Psoas muscle (tissue), 8 donors: ENCODE data around the gene EFCAB10. TPM values are rescaled to one million over a fixed set of nuclear protein-coding genes. Genes with fewer than 3 reads are reported as not detected.

ENCODE experiments used
- ATAC-seq, 4 donors: fragments of 200-7000 bp; cut with Tn5 transposase; one replicate each; pipeline ENCODE4 v1.9.1; 2020; ENCODE audit warnings: moderate library complexity in 3 of 4, mild to moderate bottlenecking in 2 of 4
- DNase-seq, 2 donors: peaks; one replicate each; pipeline ENCODE4 v3.0.0-alpha.2; 2020
- H3K27ac ChIP-seq: fragments of 200-600 bp; one replicate; pipeline ENCODE4 v1.8.0; 2022
- H3K27me3 ChIP-seq, 3 donors: fragments of 200-600 bp in 1 of 3; one replicate each; pipeline versions ENCODE4 v1.6.1 to v1.8.0; 2013 to 2022; ENCODE audit warnings: low read length in 2 of 3, mild to moderate bottlenecking in 2 of 3, moderate library complexity in 1 of 3; ENCODE audit not compliant: insufficient read depth in 3 of 3
- H3K36me3 ChIP-seq, 2 donors: fragments of 200-600 bp in 1 of 2; one replicate each; pipeline versions ENCODE4 v1.6.1 to v1.8.0; 2013 to 2022; ENCODE audit warnings: low read depth in 1 of 2, mild to moderate bottlenecking in 1 of 2, moderate library complexity in 1 of 2; ENCODE audit not compliant: insufficient read depth in 1 of 2
- H3K4me1 ChIP-seq: fragments of 200-600 bp; one replicate; pipeline ENCODE4 v1.8.0; 2022
- H3K4me3 ChIP-seq: fragments of 200-600 bp; one replicate; pipeline ENCODE4 v1.8.0; 2022; ENCODE audit warnings: mild to moderate bottlenecking
- H3K9me3 ChIP-seq: fragments of 200-600 bp; one replicate; pipeline ENCODE4 v1.8.0; 2022
- CTCF ChIP-seq: fragments of 200-600 bp; IDR thresholded peaks from one replicate; pipeline ENCODE4 v1.8.0; 2022; ENCODE audit warnings: antibody characterized with exemption
- WGBS, 3 donors: extraction: QIAGEN DNeasy Blood & Tissue Kit; methylation state at CpG; one replicate each; pipeline versions ENCODE4 v1.1.6 to v1.1.7; 2013; 5-methylcytosine and 5-hydroxymethylcytosine counted together
- intact Hi-C, 2 donors: fragments of 100-400 bp; cut with DNase I; formaldehyde crosslinking; loops; one replicate each; pipeline versions ENCODE4 v1.11.0 to v1.14.2; 2022
- polyA plus RNA-seq, 3 donors: library from polyadenylated mRNA; stranded (reverse); fragments of 200-250 nt; gene quantifications; one replicate each; pipeline ENCODE4 v1.2.3, GENCODE V29; 2013
- total RNA-seq, 4 donors: library from RNA; stranded (reverse); fragmentation: NEBNext Ultra II Directional in 2 of 4; extraction: Animal tissue kit (Norgen Biotek cat#: 25700) in 2 of 4; gene quantifications; one replicate each; pipeline versions ENCODE4 v1.2.1 to v1.2.4, GENCODE V29; 2021 to 2023
- donor health status: healthy with polysubstance abuse.
- donor health status: DM: no; HTN: no; CAD: no; lungs with moderate emphysema.
- donor health status: Bipolar disorder and iron deficiency.
- donor health status: healthy.
- donor health status: DM: yes; HTN: yes; CAD: no.
- donor health status: DM: no; HTN: no; CAD: no.
- donor health status: DM: no; HTN: no; CAD: no.
- donor health status: DM: yes; HTN: yes; CAD: no.

EFCAB10 gene
- total and polyA plus RNA-seq, 7 donors: not detected

- Histone ChIP-seq H3K9me3 (no peaks in the 10 kb centered on the region), H3K4me1 (no peaks in the 10 kb centered on the region), H3K27ac (no peak overlapping the region), H3K36me3 (peaks cover 0 to 19% of the 10 kb centered on the region in 2 donors), H3K4me3 (no peak overlapping the region), H3K27me3 (no peaks in the 10 kb centered on the region)
- WGBS, 3 donors: 89 to 91% (median 90%) methylated on average over 16 of the region's 16 CpGs
- no peak for DNase-seq
- no peak for TF ChIP-seq CTCF
- intact Hi-C loops: no loop called here
- no peak for ATAC-seq
These were observed 30.8 kb upstream of the EFCAB10 start for GRCh38 chr7:105611856-105612775.

DNA sequence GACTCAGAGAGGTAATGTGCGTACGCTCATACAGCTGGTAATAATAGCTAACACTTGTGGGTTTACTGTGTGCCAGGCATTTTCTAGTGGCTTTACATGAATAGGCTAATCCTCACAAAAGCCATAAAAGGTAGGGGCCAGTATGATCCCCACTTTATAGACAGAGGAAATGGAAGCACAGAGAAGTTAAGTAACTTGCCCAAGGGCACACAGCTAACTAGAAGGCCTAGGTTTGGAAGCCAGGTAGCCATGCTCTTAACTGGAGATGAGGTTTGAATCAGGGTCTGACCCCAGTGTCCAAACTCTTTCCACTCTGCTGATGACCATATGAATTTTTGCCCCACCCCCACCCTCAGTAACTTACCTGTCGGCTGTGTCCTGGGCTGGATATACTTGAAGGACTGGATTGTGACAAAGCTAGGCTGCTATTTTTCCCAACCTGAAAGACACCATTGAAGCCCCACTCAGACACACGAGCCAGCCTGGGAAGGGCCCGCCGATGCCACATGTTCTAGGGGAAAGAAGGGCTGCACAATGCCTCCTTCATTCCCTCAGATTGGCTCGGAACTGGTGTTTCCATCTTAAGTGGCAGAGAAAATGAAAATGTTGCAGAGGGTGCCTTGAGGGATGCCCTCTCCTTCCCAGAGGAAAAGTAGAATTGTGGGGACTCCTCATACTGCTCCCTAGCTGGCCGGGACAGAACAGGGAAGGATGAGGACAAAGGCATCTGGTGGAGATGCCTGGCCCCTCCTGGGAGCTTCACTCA lies 29.1 kb upstream of the EFCAB10 start:
- ATAC-seq (no peak), DNase-seq (no peak)
- Histone ChIP-seq H3K27ac (no peak overlapping the region), H3K9me3 (no peaks in the 10 kb centered on the region), H3K27me3 (no peaks in the 10 kb centered on the region), H3K4me1 (no peaks in the 10 kb centered on the region), H3K36me3 (peaks cover 0 to 11% of the 10 kb centered on the region in 2 donors), H3K4me3 (no peak overlapping the region)
- 91 to 94% (median 93%) methylated on average over 8 of the region's 8 CpGs for WGBS, 3 donors
- intact Hi-C loops: no loop called here
- TF ChIP-seq CTCF: no peak

DNA sequence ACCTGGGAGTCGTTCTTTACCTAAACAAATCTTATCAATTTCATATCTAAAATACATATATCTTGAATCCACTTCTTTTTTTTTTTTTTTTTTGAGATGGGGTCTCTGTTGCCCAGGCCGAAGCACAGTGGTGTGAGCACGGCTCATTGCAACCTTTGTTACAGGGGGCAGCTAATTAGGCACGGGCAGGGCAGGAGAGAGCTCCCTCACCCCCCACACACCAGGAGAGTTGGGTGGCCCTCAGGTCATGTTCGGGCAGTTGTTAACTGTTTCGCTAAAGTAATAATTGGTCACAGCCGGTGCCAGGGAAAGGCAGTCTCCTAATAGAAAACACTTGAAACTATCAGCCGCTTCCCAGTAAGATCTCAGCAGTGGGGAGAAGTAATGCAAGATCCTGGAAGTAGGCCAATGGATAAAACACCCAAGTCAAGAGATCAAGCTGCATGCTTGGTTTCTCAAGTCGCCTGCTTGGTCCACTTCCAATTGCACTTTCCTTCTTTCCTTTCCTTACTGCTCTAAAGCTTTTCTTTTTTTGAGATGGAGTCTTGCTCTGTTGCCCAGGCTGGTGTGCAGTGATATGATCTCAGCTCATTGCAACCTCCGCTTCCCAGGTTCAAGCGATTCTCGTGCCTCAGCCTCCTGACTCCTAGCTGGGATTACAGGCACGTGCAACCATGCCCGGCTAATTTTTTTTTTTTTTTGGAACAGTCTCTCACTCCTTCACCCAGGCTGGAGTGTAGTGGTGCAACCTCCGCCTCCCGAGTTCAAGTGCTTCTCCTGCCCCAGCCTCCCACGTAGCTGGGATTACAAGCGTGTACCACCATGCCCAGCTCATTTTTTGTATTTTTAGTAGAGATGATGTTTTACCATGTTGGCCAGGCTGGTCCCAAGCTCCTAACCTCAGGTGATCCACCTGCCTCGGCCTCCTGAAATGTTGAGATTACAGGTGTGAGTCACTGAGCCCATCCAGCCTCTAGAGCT lies 21.3 kb upstream of the EFCAB10 start:
- intact Hi-C loops: no loop called here

More for the DNA sequence above, 21.3 kb upstream of the EFCAB10 start:
- ATAC-seq: no peak
- Histone ChIP-seq H3K27ac (no peak overlapping the region), H3K4me3 (no peak overlapping the region), H3K27me3 (no peaks in the 10 kb centered on the region), H3K4me1 (peaks cover 4% of the 10 kb centered on the region), H3K9me3 (no peaks in the 10 kb centered on the region), H3K36me3 (no peaks in the 10 kb centered on the region)
- no peak for DNase-seq
- TF ChIP-seq CTCF: no peak
- WGBS, 3 donors: 65 to 80% (median 69%) methylated on average over 19 of the region's 19 CpGs
